Measurements from ENCODE around the gene PIGV.

- TF ChIP-seq, protein P1, sequence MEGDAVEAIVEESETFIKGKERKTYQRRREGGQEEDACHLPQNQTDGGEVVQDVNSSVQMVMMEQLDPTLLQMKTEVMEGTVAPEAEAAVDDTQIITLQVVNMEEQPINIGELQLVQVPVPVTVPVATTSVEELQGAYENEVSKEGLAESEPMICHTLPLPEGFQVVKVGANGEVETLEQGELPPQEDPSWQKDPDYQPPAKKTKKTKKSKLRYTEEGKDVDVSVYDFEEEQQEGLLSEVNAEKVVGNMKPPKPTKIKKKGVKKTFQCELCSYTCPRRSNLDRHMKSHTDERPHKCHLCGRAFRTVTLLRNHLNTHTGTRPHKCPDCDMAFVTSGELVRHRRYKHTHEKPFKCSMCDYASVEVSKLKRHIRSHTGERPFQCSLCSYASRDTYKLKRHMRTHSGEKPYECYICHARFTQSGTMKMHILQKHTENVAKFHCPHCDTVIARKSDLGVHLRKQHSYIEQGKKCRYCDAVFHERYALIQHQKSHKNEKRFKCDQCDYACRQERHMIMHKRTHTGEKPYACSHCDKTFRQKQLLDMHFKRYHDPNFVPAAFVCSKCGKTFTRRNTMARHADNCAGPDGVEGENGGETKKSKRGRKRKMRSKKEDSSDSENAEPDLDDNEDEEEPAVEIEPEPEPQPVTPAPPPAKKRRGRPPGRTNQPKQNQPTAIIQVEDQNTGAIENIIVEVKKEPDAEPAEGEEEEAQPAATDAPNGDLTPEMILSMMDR (conservative IDR thresholded peaks at IDR 0.05; ENCODE audit: low read depth, low read length), result no peak
- no peak for TF ChIP-seq POLR2A (IDR thresholded peaks at IDR 0.05; ENCODE audit: low read depth, low read length)
- TF ChIP-seq, protein P2, sequence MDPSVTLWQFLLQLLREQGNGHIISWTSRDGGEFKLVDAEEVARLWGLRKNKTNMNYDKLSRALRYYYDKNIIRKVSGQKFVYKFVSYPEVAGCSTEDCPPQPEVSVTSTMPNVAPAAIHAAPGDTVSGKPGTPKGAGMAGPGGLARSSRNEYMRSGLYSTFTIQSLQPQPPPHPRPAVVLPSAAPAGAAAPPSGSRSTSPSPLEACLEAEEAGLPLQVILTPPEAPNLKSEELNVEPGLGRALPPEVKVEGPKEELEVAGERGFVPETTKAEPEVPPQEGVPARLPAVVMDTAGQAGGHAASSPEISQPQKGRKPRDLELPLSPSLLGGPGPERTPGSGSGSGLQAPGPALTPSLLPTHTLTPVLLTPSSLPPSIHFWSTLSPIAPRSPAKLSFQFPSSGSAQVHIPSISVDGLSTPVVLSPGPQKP (IDR thresholded peaks at IDR 0.05; ENCODE audit: borderline replicate concordance, low read depth, low read length), result no peak
- TF ChIP-seq, protein P3, sequence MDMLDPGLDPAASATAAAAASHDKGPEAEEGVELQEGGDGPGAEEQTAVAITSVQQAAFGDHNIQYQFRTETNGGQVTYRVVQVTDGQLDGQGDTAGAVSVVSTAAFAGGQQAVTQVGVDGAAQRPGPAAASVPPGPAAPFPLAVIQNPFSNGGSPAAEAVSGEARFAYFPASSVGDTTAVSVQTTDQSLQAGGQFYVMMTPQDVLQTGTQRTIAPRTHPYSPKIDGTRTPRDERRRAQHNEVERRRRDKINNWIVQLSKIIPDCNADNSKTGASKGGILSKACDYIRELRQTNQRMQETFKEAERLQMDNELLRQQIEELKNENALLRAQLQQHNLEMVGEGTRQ (IDR thresholded peaks at IDR 0.05; ENCODE audit: low read depth, low read length), result no peak
- no peak for TF ChIP-seq FOS (IDR thresholded peaks at IDR 0.05; ENCODE audit: low read depth, low read length)
- TF ChIP-seq NFE2L2 (IDR thresholded peaks at IDR 0.05; ENCODE audit: low read depth, low read length), result no peak
These were observed 43.3 kb downstream of the PIGV start for GRCh38 chr1:26831059-26831458.
